ENCODE results near the gene DDX4. TPM values are rescaled to one million over a fixed set of nuclear protein-coding genes. Genes with fewer than 3 reads are reported as not detected.

The DDX4 gene
- total and polyA plus RNA-seq, 2 donors (not counting 1 experiment from before 2014, with no cell fraction given), result not detected

DNA sequence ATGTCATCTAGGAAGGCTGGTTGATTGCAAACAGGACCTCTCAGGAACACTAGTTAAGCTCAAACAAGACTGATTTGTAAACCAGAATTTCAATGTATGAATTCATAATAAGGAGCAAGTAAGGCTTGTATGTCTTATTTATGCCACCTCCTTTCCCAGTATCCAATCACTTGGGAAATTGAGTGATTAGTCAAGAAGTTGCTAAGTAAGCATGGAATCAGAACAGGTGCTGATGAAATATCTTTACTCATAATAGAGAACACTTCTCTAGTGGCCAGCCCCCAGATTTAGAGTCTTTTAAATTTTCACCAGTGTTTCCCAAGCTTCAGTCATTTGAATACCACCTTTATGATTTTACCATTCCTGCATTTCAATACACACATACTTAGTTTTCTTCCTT, 5.3 kb upstream of the DDX4 start:
- no peaks in the 10 kb centered on the region for H3K79me2 ChIP-seq (ENCODE audit: control insufficient read depth, insufficient read depth, low read length)
- H3K27me3 ChIP-seq (ENCODE audit: control insufficient read depth, insufficient read depth, low read length), result no peaks in the 10 kb centered on the region
- no peaks in the 10 kb centered on the region for H4K20me1 ChIP-seq (ENCODE audit: control insufficient read depth, extremely low read depth, insufficient read depth, low read length)
- TF ChIP-seq, protein P1, sequence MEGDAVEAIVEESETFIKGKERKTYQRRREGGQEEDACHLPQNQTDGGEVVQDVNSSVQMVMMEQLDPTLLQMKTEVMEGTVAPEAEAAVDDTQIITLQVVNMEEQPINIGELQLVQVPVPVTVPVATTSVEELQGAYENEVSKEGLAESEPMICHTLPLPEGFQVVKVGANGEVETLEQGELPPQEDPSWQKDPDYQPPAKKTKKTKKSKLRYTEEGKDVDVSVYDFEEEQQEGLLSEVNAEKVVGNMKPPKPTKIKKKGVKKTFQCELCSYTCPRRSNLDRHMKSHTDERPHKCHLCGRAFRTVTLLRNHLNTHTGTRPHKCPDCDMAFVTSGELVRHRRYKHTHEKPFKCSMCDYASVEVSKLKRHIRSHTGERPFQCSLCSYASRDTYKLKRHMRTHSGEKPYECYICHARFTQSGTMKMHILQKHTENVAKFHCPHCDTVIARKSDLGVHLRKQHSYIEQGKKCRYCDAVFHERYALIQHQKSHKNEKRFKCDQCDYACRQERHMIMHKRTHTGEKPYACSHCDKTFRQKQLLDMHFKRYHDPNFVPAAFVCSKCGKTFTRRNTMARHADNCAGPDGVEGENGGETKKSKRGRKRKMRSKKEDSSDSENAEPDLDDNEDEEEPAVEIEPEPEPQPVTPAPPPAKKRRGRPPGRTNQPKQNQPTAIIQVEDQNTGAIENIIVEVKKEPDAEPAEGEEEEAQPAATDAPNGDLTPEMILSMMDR (conservative IDR thresholded peaks at IDR 0.05 in 1 of 2, IDR thresholded peaks at IDR 0.05 in 1 of 2; ENCODE audit: low read depth in 1 of 2, low read length in 2 of 2), result no peak
- TF ChIP-seq EZH2 (IDR thresholded peaks at IDR 0.05; ENCODE audit: low read length, missing control alignments), result no peak
- H3K9me3 ChIP-seq (ENCODE audit: control insufficient read depth, insufficient read depth, low read depth, low read length), result no peaks in the 10 kb centered on the region
- no peak for DNase-seq (ENCODE audit: low read depth in 2 of 2)
- H3K27ac ChIP-seq (ENCODE audit: insufficient read depth, low read length), result no peak overlapping the region
- H3K4me3 ChIP-seq (replicated peaks in 1 of 4; ENCODE audit: control extremely low read depth in 1 of 4, insufficient read depth in 1 of 4, low read depth in 3 of 4, low read length in 4 of 4), result no peak overlapping the region
- H3K9ac ChIP-seq (ENCODE audit: insufficient read depth, low read length), result no peak overlapping the region
- H3K4me2 ChIP-seq (ENCODE audit: extremely low read depth, insufficient read depth, low read length), result no peak overlapping the region
- no peak overlapping the region for H2AFZ ChIP-seq (ENCODE audit: low read length)
- H3K36me3 ChIP-seq (ENCODE audit: control insufficient read depth, insufficient read depth, low read length), result no peaks in the 10 kb centered on the region
- no peaks in the 10 kb centered on the region for H3K4me1 ChIP-seq (ENCODE audit: control insufficient read depth, extremely low read depth, insufficient read depth, low read length)

DNA sequence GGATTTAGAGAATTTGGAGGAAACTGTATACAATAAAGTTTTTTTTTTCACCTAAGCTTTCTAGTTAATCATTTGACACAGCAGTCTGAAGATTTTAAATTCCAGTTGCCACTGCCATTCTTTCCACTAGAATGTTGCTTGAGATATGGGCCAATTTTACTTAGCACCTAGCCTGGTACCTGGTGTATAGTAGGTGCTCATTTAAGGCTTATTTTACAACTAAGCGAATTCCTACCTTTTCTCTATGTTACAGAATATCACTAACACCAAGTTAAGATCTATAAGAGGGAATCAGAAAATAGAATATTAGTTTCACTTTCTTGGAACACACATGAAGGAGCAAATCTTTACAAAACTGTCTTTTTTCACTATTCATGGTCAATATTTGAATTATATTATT, 3.2 kb upstream of the DDX4 start:
- Histone ChIP-seq H3K79me2 (ENCODE audit: control insufficient read depth, insufficient read depth, low read length) (no peaks in the 10 kb centered on the region), H3K9me3 (ENCODE audit: control insufficient read depth, insufficient read depth, low read depth, low read length) (no peaks in the 10 kb centered on the region), H4K20me1 (ENCODE audit: control insufficient read depth, extremely low read depth, insufficient read depth, low read length) (no peaks in the 10 kb centered on the region), H2AFZ (ENCODE audit: low read length) (no peak overlapping the region), H3K27me3 (ENCODE audit: control insufficient read depth, insufficient read depth, low read length) (no peaks in the 10 kb centered on the region), H3K9ac (ENCODE audit: insufficient read depth, low read length) (no peak overlapping the region), H3K4me1 (ENCODE audit: control insufficient read depth, extremely low read depth, insufficient read depth, low read length) (no peaks in the 10 kb centered on the region), H3K4me2 (ENCODE audit: extremely low read depth, insufficient read depth, low read length) (no peak overlapping the region), H3K4me3 (replicated peaks in 1 of 4; ENCODE audit: control extremely low read depth in 1 of 4, insufficient read depth in 1 of 4, low read depth in 3 of 4, low read length in 4 of 4) (no peak overlapping the region), H3K27ac (ENCODE audit: insufficient read depth, low read length) (no peak overlapping the region), H3K36me3 (ENCODE audit: control insufficient read depth, insufficient read depth, low read length) (no peaks in the 10 kb centered on the region)
- no peak for TF ChIP-seq EZH2 (IDR thresholded peaks at IDR 0.05; ENCODE audit: low read length, missing control alignments)
- TF ChIP-seq, protein P1 (conservative IDR thresholded peaks at IDR 0.05 in 1 of 2, IDR thresholded peaks at IDR 0.05 in 1 of 2; ENCODE audit: low read depth in 1 of 2, low read length in 2 of 2), result no peak
- DNase-seq (ENCODE audit: low read depth in 2 of 2), result no peak

DNA sequence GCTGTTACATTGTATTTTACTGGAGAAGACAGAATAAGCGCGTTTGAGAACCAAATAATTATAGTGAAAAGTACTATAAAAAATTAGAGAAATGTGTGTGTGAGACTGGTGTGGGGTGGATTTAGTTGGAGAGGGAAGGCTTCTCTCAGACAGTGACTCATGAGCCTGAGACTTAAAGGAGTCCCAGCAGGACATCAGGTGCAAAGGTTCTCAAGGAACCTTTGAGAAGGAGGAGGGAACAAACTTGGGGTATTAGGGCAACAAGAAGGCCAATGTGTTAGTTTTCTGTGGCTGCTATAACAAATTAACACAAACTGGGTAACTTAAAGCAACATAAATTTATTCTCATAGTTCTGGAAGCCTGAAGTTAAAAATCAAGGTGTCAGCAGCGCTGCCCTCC, 4.9 kb downstream of the DDX4 start:
- no peak overlapping the region for H3K27ac ChIP-seq (ENCODE audit: insufficient read depth, low read length)
- H3K9me3 ChIP-seq (ENCODE audit: control insufficient read depth, insufficient read depth, low read depth, low read length), result no peaks in the 10 kb centered on the region
- no peak overlapping the region for H2AFZ ChIP-seq (ENCODE audit: low read length)
- DNase-seq (ENCODE audit: low read depth in 2 of 2), result no peak
- TF ChIP-seq, protein P1 (conservative IDR thresholded peaks at IDR 0.05 in 1 of 2, IDR thresholded peaks at IDR 0.05 in 1 of 2; ENCODE audit: low read depth in 1 of 2, low read length in 2 of 2), result no peak
- no peak for TF ChIP-seq EZH2 (IDR thresholded peaks at IDR 0.05; ENCODE audit: low read length, missing control alignments)
- H3K4me1 ChIP-seq (ENCODE audit: control insufficient read depth, extremely low read depth, insufficient read depth, low read length), result no peaks in the 10 kb centered on the region
- H3K4me3 ChIP-seq (replicated peaks in 1 of 4; ENCODE audit: control extremely low read depth in 1 of 4, insufficient read depth in 1 of 4, low read depth in 3 of 4, low read length in 4 of 4), result no peak overlapping the region
- no peaks in the 10 kb centered on the region for H3K36me3 ChIP-seq (ENCODE audit: control insufficient read depth, insufficient read depth, low read length)
- H3K27me3 ChIP-seq (ENCODE audit: control insufficient read depth, insufficient read depth, low read length), result no peaks in the 10 kb centered on the region
- no peak overlapping the region for H3K4me2 ChIP-seq (ENCODE audit: extremely low read depth, insufficient read depth, low read length)
- H3K79me2 ChIP-seq (ENCODE audit: control insufficient read depth, insufficient read depth, low read length), result no peaks in the 10 kb centered on the region
- H3K9ac ChIP-seq (ENCODE audit: insufficient read depth, low read length), result no peak overlapping the region
- H4K20me1 ChIP-seq (ENCODE audit: control insufficient read depth, extremely low read depth, insufficient read depth, low read length), result no peaks in the 10 kb centered on the region

All from fibroblast of lung (primary cell).